Measurements from ENCODE around the gene VILL. TPM values are rescaled to one million over a fixed set of nuclear protein-coding genes. Genes with fewer than 3 reads are reported as not detected.

The VILL gene
- total RNA-seq, 2 experiments from 2014 or later = 14.4 to 15.0 TPM

Other genes starting within 250 kb of the VILL start
- 1 to 10 TPM; 1.6 to 2.3 TPM for gene CTDSPL, start 128.9 kb upstream of the VILL start, total RNA-seq
- 1 to 10 TPM; 5.7 to 9.1 TPM for gene PLCD1, start 38.9 kb downstream of the VILL start, total RNA-seq
- gene DLEC1, start 48.4 kb downstream of the VILL start, total RNA-seq = under 1 TPM; 0.12 to 0.52 TPM
- gene ACAA1, start 146.3 kb downstream of the VILL start, total RNA-seq = 10 to 100 TPM; 69.0 to 70.2 TPM
- gene MYD88, start 147.9 kb downstream of the VILL start, total RNA-seq = 10 to 100 TPM; 46.2 to 48.0 TPM
- 10 to 100 TPM; 57.3 to 59.9 TPM for gene OXSR1, start 174.8 kb downstream of the VILL start, total RNA-seq

Data from activated naive CD8-positive, alpha-beta T cell treated with anti-CD3 and anti-CD28 coated beads for 36 hours (primary cell).